ENCODE measurements around the gene SLC9A3. TPM values are rescaled to one million over a fixed set of nuclear protein-coding genes. Genes with fewer than 3 reads are reported as not detected.

The SLC9A3 gene
- total RNA-seq, 6 experiments from 2014 or later: 0.63 to 1.00 (median 0.74) TPM

DNA sequence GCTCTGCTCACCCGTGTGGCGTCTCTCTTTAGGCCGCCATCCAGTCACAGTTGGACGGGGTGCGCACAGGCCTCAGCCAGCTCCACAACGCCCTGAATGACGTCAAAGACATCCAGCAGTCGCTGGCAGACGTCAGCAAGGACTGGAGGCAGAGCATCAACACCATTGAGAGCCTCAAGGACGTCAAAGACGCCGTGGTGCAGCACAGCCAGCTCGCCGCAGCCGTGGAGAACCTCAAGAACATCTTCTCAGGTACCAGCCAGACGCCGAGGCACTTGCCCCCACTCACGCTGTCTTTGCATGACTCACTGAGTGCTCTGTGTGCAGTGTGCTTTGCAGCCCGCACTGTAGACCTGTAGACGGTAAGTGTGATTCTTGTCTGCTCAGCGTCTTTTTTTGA lies 76.7 kb downstream of the SLC9A3 start:
- DNase-seq: no peak
- no peak for TF ChIP-seq CTCF (IDR thresholded peaks at IDR 0.05)
- peaks cover 12% of the 10 kb centered on the region for H3K9me3 Mint-ChIP-seq
- peaks cover 55% of the 10 kb centered on the region for H3K36me3 Mint-ChIP-seq (ENCODE audit: low read depth)
- no peak overlapping the region for H3K27ac Mint-ChIP-seq
- no peak overlapping the region for H3K4me3 Mint-ChIP-seq
- peaks cover 8% of the 10 kb centered on the region for H3K27me3 Mint-ChIP-seq (ENCODE audit: insufficient read depth)
- peaks cover 20% of the 10 kb centered on the region for H3K4me1 Mint-ChIP-seq (ENCODE audit: low read depth)

DNA sequence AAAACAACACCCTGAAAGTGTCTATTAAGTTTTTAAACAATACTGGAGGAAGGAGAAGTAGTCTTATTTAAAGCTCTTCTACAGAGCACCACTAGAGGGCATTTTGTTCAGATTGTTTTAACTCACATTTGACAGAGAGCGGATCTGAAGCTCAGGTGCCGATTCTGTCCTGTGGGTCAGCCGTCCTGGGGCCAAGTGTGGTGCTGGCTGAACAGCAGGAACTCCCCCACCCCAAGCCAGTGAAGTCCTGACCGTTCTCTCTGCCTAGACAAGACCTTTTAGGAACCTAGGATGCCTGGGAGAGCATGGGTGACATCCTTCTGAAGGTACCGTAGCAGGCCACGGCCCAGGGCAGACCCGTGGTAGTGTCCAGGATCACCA lies 77.4 kb downstream of the SLC9A3 start:
- peaks cover 8% of the 10 kb centered on the region for H3K27me3 Mint-ChIP-seq (ENCODE audit: insufficient read depth)
- H3K4me3 Mint-ChIP-seq: no peak overlapping the region
- H3K27ac Mint-ChIP-seq: no peak overlapping the region
- H3K36me3 Mint-ChIP-seq (ENCODE audit: low read depth): peaks cover 52% of the 10 kb centered on the region
- peaks cover 6% of the 10 kb centered on the region for H3K9me3 Mint-ChIP-seq
- peak; percentile 42 for DNase-seq
- H3K4me1 Mint-ChIP-seq (ENCODE audit: low read depth): peaks cover 25% of the 10 kb centered on the region
- TF ChIP-seq CTCF (IDR thresholded peaks at IDR 0.05): peak; percentile 81

DNA sequence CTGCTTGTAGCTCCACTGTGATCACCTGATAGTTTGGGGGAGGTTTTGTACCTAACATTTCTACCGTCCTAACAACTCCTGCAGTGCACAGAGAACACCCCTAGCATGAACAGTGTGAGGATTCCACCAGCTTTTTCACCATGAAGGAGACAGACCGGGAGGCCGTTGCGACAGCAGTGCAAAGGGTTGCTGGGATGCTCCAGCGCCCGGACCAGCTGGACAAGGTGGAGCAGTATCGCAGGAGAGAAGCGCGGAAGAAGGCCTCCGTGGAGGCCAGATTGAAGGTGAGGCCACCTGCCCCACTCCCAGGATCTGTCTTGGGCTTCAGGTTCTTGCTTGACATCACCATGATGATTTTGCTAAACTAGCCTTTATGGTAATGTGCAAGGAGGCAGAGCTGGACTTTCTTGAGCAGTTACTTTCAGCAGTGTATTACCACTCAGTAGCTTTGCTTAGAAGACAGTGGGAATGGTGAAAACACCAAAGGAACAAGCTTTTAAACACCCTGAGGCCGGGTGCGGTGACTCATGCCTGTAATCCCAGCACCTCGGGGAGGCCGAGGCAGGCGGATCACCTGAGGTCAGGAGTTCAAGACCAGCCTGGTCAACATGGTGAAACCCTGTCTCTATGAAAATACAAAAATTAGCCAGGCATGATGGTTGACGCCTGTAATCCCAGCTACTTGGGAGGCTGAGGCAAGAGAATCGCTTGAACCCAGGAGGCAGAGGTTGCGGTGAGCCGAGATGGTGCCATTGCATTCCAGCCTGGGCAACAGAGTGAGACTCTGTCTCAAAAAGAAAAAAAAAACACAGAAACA lies 78.0 kb downstream of the SLC9A3 start:
- Mint-ChIP-seq H3K9me3 (peaks cover under 1% of the 10 kb centered on the region; the same call in 1 of the 2 replicates), H3K36me3 (ENCODE audit: low read depth) (peaks cover 46% of the 10 kb centered on the region), H3K27ac (peak overlapping the region; percentile 41), H3K4me1 (ENCODE audit: low read depth) (peaks cover 29% of the 10 kb centered on the region), H3K4me3 (no peak overlapping the region; the same call in 1 of the 2 replicates), H3K27me3 (ENCODE audit: insufficient read depth) (peaks cover 8% of the 10 kb centered on the region)
- TF ChIP-seq CTCF (IDR thresholded peaks at IDR 0.05): no peak
- no peak for DNase-seq

DNA sequence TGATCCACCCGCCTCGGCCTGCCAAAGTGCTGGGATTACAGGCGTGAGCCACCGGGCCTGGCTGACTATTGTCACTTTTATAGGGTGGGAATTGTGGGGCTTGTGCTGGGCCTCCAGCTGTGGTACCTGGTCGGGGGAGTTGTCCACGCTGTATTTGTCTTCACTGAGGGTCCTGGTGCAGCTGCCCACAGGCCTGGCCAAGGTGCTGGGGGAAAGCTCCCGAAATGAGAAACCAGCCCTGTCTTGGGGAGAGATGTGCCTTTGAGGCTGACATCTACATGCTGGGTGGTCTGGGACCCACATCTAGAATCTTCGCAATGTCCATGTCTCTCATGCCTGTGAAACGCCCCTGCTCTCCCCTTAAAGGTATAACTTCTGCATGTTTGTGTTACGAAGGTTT lies 78.7 kb downstream of the SLC9A3 start:
- Mint-ChIP-seq H3K36me3 (ENCODE audit: low read depth) (peaks cover 39% of the 10 kb centered on the region), H3K4me1 (ENCODE audit: low read depth) (peaks cover 35% of the 10 kb centered on the region), H3K4me3 (no peak overlapping the region), H3K27ac (peak overlapping the region; percentile 41; the same call in 1 of the 2 replicates), H3K9me3 (no peaks in the 10 kb centered on the region), H3K27me3 (ENCODE audit: insufficient read depth) (peaks cover 11% of the 10 kb centered on the region)
- no peak for DNase-seq
- no peak for TF ChIP-seq CTCF (IDR thresholded peaks at IDR 0.05)

GRCh38 chr5:444226-444625 lies 80.0 kb downstream of the SLC9A3 start:
- peak overlapping the region; percentile 55 for H3K27ac Mint-ChIP-seq
- peaks cover 35% of the 10 kb centered on the region for H3K4me1 Mint-ChIP-seq (ENCODE audit: low read depth)
- no peak for TF ChIP-seq CTCF (IDR thresholded peaks at IDR 0.05)
- H3K36me3 Mint-ChIP-seq (ENCODE audit: low read depth): peaks cover 25% of the 10 kb centered on the region
- H3K9me3 Mint-ChIP-seq: no peaks in the 10 kb centered on the region
- no peak for DNase-seq
- peaks cover 15% of the 10 kb centered on the region for H3K27me3 Mint-ChIP-seq (ENCODE audit: insufficient read depth)
- H3K4me3 Mint-ChIP-seq: peak overlapping the region; percentile 97
